Smooth muscle cell (in vitro differentiated cells): ENCODE data around the gene ADO. TPM values are rescaled to one million over a fixed set of nuclear protein-coding genes. Genes with fewer than 3 reads are reported as not detected.
A peak's percentile ranks its signal among the peaks of the same experiment; 100 is the strongest.

Experiments used
- DNase-seq: peaks from one replicate; lab custom pipeline; 2025; ENCODE audit not compliant: unreplicated experiment; lab: John Stamatoyannopoulos, UW
- H2AFZ ChIP-seq: fragments of 200-600 bp; sonication (generic); 2 replicates; pipeline ENCODE4 v1.6.0; 2016; ENCODE audit warnings: antibody characterized with exemption, low read depth, mild to moderate bottlenecking
- H3F3A ChIP-seq: fragments of 200-600 bp; sonication (generic); 2 replicates; pipeline ENCODE4 v1.6.0; 2017; ENCODE audit warnings: antibody characterized with exemption, low read depth
- H3K27ac ChIP-seq: fragments of 200-600 bp; sonication (generic); 2 replicates; pipeline ENCODE4 v1.5.1; 2016; ENCODE audit warnings: low read depth, mild to moderate bottlenecking
- H3K27me3 ChIP-seq: fragments of 200-600 bp; sonication (generic); 2 replicates; pipeline ENCODE4 v1.6.1; 2016; ENCODE audit warnings: low read depth, mild to moderate bottlenecking
- H3K36me3 ChIP-seq: fragments of 200-600 bp; sonication (generic); 2 replicates; pipeline ENCODE4 v1.5.1; 2016; ENCODE audit warnings: low read depth
- H3K4me1 ChIP-seq: fragments of 200-600 bp; sonication (generic); 2 replicates; pipeline ENCODE4 v1.5.1; 2016; ENCODE audit warnings: low read depth
- H3K4me2 ChIP-seq: fragments of 200-600 bp; sonication (generic); 2 replicates; pipeline ENCODE4 v1.6.0; 2016; ENCODE audit warnings: mild to moderate bottlenecking
- H3K4me3 ChIP-seq: fragments of 200-600 bp; sonication (generic); 2 replicates; pipeline ENCODE4 v1.5.1; 2016; ENCODE audit warnings: mild to moderate bottlenecking
- H3K79me2 ChIP-seq: fragments of 200-600 bp; sonication (generic); 2 replicates; pipeline ENCODE4 v1.6.0; 2016; ENCODE audit warnings: low read depth, mild to moderate bottlenecking
- H3K9ac ChIP-seq: fragments of 200-600 bp; sonication (generic); 2 replicates; pipeline ENCODE4 v1.6.0; 2016; ENCODE audit warnings: low read depth
- H3K9me3 ChIP-seq: fragments of 200-600 bp; sonication (generic); replicated peaks from 2 replicates; pipeline ENCODE4 v1.5.1; 2016; ENCODE audit warnings: low read depth
- H4K20me1 ChIP-seq: fragments of 200-600 bp; sonication (generic); 2 replicates; pipeline ENCODE4 v1.6.0; 2016; ENCODE audit warnings: low read depth
- WGBS: methylation state at CpG from one replicate; pipeline ENCODE4 v1.1.7; 2016; ENCODE audit warnings: low lambda C conversion rate; 5-methylcytosine and 5-hydroxymethylcytosine counted together
- polyA plus RNA-seq: library from polyadenylated mRNA; unstranded; fragments of >200 nt; fragmentation: Nextera tagmentation; extraction: Ambion mirVana; gene quantifications from 2 replicates; pipeline ENCODE4 v1.2.1, GENCODE V29; 2016
- total RNA-seq: library from RNA; depleted of rRNA; stranded (reverse); fragments of >200 nt; gene quantifications from 2 replicates; pipeline ENCODE4 v1.2.3, GENCODE V29; 2014
- TF ChIP-seq, protein P1 (sequence below): fragments of 200-600 bp; sonication (generic); IDR thresholded peaks from 2 replicates; pipeline ENCODE4 v1.5.1; 2017; ENCODE audit warnings: borderline replicate concordance, mild to moderate bottlenecking, antibody characterized with exemption; ENCODE audit not compliant: insufficient read depth, poor library complexity, severe bottlenecking

The ADO gene
- total and polyA plus RNA-seq, 2 experiments from 2014 or later: 11.9 to 32.4 TPM

DNA sequence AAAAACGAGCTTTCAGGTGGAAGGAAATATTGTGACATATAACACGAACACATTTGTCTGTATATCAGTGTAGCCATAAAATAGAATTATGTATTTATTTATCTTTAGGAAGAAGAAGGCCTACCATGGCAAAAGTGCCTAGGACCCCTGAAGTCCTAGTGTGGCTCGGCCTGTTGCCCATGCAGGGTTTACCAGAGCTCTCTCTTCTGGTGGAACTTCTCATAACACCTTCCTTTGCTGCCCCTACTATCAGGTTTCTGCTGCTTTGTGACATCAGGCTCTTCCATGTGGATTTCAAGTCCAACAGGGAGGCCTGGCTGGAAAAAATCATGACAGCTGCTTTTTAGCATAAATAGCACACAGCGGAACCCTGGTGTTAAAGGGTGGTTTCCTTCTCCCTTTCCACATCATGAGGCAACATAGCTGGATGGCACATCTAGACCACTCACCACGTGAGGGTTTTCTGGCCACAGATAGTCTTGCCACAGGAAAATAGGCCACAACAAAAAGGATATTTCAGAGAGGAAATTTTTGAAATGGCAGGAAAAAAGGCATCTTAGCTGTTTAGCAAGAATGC lies 44.8 kb upstream of the ADO start:
- H2AFZ ChIP-seq: no peak overlapping the region
- no peaks in the 10 kb centered on the region for H3K4me1 ChIP-seq
- H3F3A ChIP-seq: no peaks in the 10 kb centered on the region
- H3K79me2 ChIP-seq: no peaks in the 10 kb centered on the region
- H3K9me3 ChIP-seq: no peaks in the 10 kb centered on the region
- no peaks in the 10 kb centered on the region for H3K36me3 ChIP-seq
- DNase-seq: no peak
- TF ChIP-seq, protein P1, sequence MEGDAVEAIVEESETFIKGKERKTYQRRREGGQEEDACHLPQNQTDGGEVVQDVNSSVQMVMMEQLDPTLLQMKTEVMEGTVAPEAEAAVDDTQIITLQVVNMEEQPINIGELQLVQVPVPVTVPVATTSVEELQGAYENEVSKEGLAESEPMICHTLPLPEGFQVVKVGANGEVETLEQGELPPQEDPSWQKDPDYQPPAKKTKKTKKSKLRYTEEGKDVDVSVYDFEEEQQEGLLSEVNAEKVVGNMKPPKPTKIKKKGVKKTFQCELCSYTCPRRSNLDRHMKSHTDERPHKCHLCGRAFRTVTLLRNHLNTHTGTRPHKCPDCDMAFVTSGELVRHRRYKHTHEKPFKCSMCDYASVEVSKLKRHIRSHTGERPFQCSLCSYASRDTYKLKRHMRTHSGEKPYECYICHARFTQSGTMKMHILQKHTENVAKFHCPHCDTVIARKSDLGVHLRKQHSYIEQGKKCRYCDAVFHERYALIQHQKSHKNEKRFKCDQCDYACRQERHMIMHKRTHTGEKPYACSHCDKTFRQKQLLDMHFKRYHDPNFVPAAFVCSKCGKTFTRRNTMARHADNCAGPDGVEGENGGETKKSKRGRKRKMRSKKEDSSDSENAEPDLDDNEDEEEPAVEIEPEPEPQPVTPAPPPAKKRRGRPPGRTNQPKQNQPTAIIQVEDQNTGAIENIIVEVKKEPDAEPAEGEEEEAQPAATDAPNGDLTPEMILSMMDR: no peak
- no peak overlapping the region for H3K27ac ChIP-seq
- no peak overlapping the region for H3K4me3 ChIP-seq
- no peaks in the 10 kb centered on the region for H3K27me3 ChIP-seq
- no peak overlapping the region for H3K4me2 ChIP-seq
- WGBS: 88% methylated on average over 5 of the region's 5 CpGs
- H4K20me1 ChIP-seq: no peaks in the 10 kb centered on the region
- H3K9ac ChIP-seq: no peak overlapping the region

DNA sequence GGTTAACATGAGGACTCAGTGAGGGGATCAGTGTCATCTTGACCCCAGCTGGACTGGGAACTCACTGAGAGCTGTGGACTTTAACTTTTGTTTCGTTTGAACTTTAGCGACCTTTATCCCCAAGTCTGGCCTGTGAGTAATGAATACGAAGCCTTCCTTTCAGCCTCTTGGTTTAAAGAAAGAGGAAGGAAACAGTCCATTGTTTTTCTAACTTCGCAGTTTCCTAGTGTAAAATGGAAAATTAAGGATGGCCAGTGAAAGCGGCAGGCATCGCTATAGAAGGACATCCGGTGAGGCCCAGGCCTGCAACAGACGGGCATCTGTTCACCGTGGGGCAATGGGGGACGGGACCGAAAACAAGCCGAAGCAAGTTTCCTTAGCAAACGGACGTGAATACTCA lies 44.1 kb upstream of the ADO start:
- Histone ChIP-seq H3K36me3 (no peaks in the 10 kb centered on the region), H3F3A (no peaks in the 10 kb centered on the region), H3K79me2 (no peaks in the 10 kb centered on the region), H3K4me2 (no peak overlapping the region), H3K9ac (no peak overlapping the region), H3K27me3 (no peaks in the 10 kb centered on the region), H3K4me1 (no peaks in the 10 kb centered on the region), H3K4me3 (no peak overlapping the region), H4K20me1 (no peaks in the 10 kb centered on the region), H3K9me3 (no peaks in the 10 kb centered on the region), H2AFZ (no peak overlapping the region), H3K27ac (no peak overlapping the region)
- DNase-seq: no peak
- 84% methylated on average over 14 of the region's 14 CpGs for WGBS
- TF ChIP-seq, protein P1: no peak

DNA sequence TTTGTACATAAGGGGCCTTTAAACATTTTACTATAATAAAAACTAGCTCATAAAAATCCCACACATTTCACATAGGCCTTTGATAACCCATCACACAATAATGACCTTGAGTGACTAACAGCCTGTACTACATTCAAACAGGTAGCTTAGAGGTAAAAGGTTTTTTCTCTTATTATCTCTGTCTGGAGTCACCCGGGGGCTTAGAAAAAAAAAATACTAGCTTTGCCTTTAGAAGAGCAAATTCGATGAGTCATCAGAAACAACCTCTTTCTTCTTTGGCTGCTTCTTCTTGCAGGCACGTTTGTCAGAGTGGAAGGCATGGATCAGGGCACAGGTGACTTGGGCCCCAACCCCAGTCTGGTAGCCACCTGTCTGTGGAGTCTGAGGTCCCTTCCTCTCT lies 43.4 kb upstream of the ADO start:
- Histone ChIP-seq H3K9me3 (no peaks in the 10 kb centered on the region), H3K27ac (no peak overlapping the region), H2AFZ (no peak overlapping the region), H3K4me3 (no peak overlapping the region), H3K4me2 (no peak overlapping the region), H3K4me1 (no peaks in the 10 kb centered on the region), H3K9ac (no peak overlapping the region), H3K36me3 (no peaks in the 10 kb centered on the region), H3K79me2 (no peaks in the 10 kb centered on the region), H3K27me3 (no peaks in the 10 kb centered on the region), H4K20me1 (no peaks in the 10 kb centered on the region), H3F3A (no peaks in the 10 kb centered on the region)
- 21% methylated on average over 3 of the region's 3 CpGs for WGBS
- TF ChIP-seq, protein P1: no peak
- DNase-seq: no peak

DNA sequence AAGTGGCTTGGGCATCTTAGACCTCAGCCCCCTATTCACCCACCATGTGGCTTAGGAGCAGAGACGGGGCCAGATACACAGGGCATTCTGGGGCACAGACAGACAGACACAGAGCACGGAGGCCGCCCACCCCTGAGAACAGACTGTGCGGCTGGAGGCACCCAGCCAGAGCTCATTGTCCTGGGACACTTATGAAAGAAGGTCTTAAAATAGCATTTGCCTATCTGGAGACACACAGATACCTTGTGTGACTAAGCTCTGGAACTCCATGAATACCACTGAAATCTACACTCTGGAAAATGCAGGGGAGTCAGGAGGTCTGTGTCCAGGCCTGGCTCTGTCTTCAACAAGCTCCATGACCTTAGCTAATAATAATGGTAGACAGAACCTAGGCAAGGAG lies 41.4 kb upstream of the ADO start:
- no peak overlapping the region for H2AFZ ChIP-seq
- H3K27me3 ChIP-seq: no peaks in the 10 kb centered on the region
- TF ChIP-seq, protein P1: no peak
- H3K4me2 ChIP-seq: peak overlapping the region; percentile 41
- H3K4me1 ChIP-seq: no peaks in the 10 kb centered on the region
- WGBS: 33% methylated on average over 4 of the region's 4 CpGs
- no peaks in the 10 kb centered on the region for H4K20me1 ChIP-seq
- no peak overlapping the region for H3K9ac ChIP-seq
- H3K9me3 ChIP-seq: no peaks in the 10 kb centered on the region
- no peaks in the 10 kb centered on the region for H3K36me3 ChIP-seq
- DNase-seq: no peak
- H3K27ac ChIP-seq: peak overlapping the region; percentile 57
- no peaks in the 10 kb centered on the region for H3K79me2 ChIP-seq
- no peaks in the 10 kb centered on the region for H3F3A ChIP-seq
- no peak overlapping the region for H3K4me3 ChIP-seq
